ENCODE data around the gene GABARAP.

The GABARAP gene

DNA sequence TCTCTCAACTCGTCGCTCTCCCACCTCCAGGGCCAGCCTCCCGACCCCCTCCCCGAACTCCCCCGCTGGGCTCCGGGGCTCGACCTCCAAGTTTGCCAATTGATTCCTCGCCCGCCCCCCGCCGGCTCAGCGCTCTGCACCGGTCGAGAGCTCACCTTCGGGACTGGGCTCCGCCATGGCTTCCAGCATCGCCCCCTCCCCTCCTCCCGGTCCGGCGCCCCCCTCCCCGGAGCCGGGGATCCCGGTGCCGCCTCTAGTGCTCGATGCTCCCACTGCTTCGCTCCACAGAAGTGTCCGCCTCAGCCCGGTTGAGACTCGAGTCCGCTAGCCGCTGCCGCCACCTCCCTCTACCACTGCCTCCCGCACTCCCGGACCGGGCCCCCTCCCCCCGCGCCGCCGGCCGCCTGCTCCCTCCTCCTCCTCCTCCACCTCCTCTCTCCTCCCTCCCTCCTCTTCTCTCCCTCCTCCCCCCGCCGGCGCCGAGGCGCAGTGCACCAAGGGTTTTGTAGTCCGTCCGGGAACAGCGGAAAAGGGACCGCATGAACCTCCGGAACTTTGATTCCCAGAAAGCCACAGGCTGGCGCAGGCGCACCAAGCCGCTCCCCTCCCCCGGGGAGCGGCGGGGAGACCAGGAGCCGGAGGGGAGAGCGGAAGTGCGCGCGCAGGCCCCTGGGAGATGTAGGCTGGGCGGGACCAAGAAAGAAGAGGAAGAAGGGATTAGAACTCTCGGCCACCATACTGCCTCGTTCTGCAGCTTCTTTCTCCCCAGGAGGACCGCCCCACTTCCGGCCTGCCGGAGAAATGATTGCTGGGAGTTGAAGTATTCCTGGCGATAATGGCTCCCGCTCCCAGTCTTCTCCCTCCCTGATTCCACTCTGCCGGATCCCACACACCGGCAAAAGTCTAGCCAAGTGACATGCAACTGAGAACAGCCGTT lies 2.9 kb downstream of the GABARAP start, which contains the start of gene PHF23:
TSS of gene PHF23 (minus strand) at position 367 of the 937 bp plus-strand sequence. CDS start at position 189, 178 bp downstream.
- peak; percentile 89 for DNase-seq

GRCh38 chr17:7238420-7239090 lies 3.7 kb downstream of the GABARAP start:
- peak; percentile 38 for DNase-seq

DNA sequence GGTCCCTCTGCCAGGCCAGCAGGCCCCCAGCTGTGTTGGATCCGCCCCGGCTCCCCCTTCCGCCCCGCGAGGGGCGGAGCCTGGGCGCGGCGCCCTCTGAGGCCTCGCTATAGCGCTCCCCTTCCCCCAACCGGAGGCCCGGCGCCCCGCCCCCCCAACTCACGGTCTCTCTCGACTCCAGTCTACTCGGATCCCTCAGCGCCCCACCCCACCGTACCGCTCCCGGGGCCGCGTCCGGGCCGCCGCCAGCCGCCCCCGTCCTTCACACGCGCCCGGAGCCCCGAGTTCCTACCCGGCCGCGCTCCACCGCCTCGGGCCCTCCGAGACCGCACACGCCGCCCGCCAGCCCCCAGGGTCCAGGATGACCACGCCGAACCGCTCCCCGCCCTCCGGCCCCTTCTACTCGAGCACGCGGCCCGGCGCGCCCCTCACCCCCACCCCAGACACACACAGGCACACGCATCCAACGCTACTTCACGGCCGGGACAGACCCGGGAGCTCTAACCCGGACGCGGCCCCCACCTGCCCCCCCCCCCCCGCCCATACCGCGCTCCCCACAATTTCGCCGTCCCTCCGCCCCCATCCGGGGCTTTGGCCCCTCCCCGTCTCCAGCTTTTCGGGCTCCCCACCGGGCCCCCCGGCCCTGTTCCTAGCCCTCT lies 4.4 kb downstream of the GABARAP start:
- peak; percentile 60 for DNase-seq

DNA sequence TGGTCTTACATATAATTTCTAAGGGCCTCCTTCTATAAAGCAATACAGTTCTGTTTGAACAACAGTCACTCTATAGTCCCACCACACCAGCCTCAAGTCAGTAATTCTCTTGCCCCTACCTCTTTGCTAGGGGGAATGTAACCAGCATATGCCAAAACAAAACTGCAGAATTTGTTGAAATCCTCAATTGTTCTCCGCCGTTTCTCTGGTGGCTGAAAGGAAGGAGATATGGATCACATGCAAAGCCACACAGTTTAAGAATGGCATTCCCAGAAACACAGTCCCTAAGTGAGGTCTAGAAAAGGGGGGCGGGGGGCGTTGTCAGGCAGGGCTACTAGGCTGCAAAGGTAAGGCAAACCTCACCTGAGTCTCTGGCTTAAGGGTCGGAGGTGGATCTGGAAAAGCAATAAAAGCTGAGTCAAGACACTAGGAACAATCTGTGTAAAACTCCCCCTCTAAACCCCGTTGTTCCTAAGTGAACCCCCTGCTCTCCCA lies 4.9 kb downstream of the GABARAP start:
- no peak for DNase-seq

GRCh38 chr17:7236808-7237207 lies 5.4 kb downstream of the GABARAP start:
- no peak for DNase-seq

DNA sequence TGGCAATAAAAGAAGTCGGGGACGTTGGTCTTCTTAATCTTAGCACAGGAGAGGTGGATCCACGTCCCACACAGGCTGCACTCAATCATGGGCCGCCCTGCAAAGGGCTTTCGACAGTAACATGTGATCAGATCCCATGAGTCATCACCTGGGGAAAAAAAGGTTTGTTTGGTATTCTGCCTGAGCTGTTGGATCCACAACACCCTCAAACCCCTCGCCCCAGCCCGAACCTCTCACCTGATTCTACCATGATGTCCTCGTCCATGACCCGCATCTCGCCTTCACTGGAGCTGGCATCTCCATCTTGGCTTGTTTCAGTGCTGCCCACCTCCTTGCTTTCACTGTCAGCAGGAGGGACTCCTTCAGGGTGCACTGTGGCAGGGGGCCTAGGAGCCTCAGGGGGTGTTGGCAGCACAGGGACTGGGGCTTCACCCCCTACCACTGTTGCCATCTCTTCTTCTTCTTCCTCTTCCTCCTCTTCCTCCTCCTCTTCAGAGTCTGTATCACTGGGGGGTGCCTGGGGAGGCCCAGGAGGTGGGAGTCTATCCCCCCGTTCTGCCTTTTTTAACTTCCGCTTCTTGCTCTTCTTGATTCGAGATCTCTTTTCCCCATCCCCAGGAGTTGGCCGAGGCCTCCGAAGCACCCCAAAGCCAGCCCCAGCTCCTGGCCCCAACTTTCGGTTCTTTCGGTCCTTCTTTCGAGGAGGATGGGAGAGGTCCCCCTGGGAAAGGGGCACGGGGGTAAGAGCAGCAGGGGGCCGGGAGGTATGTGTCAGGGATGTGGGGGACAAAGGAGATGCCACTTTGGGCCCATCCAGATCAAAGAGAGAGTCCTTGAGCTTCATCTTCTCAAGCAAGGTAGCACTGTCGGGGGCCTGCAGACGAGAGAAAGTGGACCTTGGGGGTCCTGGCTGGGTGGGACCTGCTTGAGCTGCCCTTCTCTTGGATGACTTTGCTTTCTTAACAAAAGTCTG lies 6.3 kb downstream of the GABARAP start:
- DNase-seq: no peak

DNA sequence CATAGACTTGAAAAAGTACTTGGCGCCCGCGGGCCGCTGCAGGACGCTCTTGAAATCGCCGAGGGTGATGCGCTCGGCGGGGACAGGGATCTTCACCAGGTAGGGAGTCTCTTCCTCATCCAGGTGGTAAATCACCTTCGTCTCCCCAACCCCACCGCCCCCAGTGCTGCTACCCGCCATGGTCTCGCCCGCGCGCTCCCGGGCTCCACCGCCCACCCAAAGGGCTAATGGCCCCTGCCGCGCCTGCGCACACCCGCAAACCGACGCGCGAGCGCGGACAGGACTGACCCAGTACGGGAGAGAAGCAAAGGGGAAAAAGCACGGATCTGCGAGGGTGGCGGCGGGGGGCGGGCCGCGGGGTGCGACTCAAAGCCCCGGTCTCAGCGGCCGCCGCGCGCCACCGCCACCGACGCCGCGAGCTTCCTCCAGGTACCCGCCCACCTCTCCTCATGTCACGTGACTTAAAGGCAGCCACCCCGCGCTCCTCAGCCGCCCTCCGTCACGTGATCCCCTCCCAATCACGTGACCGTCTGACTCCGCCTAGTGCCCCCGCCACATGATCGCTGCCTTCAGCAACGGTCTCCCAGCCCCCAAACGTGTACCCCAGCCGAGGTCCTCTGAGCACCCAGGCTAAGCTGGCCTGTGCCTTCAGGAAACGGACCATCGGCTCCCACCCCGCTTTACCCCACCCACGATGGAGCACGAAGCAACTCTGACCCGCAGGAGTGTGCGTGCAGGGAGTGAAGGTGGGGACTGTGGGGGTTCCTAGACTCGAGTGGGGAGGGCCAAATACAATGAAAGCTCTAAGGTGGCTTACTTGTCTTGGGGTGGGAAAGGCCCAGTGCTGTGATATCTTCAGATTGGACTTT lies 7.9 kb downstream of the GABARAP start, which contains the start of gene DVL2:
TSS of gene DVL2 (minus strand) at position 435 of the 869 bp plus-strand sequence. CDS start at position 180, 255 bp downstream.
- DNase-seq: peak; percentile 81

- DNase-seq: no peak
Measured at GRCh38 chr17:7233701-7234082, 8.6 kb downstream of the GABARAP start.

GRCh38 chr17:7232114-7232513 lies 10.1 kb downstream of the GABARAP start:
- DNase-seq: no peak

DNA sequence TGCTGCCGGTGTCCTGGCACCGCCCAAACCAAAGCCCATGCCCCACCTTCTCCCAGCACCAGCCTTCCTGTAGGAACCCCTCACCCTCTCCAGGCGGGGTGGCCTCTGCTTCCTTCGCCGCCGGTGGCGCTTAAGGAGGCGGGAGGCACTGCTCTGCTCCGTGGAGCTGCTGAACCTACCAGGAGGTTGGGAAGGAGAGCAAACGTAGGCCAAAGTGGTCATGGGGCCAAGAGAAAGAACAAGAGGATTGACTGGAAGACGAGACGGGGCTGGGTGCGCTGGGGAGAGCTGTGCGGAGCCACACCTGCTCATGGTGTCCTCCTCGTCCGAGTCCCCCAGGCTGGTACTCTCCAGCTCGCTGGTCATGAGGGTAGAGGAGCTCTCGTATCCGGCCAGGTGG lies 12.7 kb downstream of the GABARAP start:
- DNase-seq: no peak

DNA sequence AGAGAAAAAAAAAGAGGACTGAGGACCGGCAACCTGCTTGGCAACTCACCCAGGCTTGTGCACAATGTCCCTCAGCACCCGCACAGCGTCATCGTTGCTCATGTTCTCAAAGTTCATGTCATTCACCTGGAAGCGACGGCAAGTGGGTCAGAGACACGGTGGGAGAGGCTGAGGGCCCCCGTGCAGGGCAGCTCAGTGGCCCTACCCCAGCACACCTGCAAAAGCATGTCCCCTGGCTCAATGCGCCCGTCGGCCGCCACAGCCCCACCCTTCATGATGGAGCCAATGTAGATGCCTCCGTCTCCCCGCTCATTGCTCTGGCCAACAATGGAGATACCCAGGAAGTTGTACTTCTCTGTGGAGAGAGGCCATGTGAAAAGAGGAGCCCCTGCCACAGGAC lies 13.3 kb downstream of the GABARAP start:
- DNase-seq: no peak

GRCh38 chr17:7226721-7227710 lies 15.2 kb downstream of the GABARAP start:
- DNase-seq: no peak

GRCh38 chr17:7225711-7226331 lies 16.4 kb downstream of the GABARAP start:
- DNase-seq: no peak

DNA sequence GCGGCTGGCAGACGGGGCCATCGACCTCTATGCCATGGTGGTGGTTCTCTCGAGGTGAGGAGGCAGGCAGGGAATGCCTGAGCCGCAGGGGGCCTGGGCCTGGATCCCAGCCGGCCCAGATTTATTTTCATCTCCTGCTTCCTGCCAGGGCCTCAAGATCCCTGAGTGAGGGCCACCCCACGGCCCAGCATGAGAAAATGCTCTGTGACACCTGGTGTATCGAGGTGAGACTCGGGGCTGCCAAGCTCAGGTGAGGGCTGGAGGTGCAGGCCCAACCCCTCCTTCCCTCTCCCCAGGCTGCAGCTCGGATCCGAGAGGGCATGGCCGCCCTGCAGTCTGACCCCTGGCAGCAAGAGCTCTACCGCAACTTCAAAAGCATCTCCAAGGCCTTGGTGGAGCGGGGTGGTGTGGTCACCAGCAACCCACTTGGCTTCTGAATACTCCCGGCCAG lies 17.6 kb downstream of the GABARAP start:
- no peak for DNase-seq

DNA sequence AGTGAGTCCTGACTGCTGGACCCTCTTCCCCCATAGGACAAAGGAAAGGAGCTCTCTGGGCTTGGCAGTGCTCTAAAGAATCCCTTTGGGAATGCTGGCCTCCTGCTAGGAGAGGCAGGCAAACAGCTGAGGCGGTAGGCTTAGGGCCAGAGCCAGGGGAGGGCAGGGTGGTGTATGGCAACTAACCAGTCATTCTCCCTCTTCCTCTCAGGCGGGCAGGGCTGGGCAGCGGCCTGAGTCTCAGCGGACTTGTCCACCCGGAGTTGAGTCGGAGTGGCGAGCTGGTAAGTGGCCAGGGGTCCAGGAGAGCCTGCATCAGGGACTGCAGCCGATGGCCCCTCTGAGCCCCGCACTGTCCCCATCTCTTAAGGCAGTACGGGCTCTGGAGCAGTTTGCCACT lies 18.1 kb downstream of the GABARAP start:
- DNase-seq: no peak

- DNase-seq: no peak
Measured at GRCh38 chr17:7223375-7223774, 18.9 kb downstream of the GABARAP start.

DNA sequence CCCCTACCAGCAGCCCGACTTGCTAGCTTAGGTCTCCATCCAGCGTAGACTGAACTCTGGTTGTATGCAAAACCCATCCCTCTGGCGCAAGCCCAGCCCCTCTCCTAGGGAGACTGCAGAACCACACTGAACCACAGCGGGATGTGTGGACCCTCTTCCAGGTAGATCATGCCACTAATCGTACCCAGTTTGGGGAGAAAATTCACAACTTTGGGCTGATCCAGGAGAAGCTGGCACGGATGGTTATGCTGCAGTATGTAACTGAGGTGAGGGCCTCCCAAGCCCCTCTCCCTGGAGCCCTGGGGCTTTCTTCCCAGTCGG lies 19.3 kb downstream of the GABARAP start:
- DNase-seq: no peak

DNA sequence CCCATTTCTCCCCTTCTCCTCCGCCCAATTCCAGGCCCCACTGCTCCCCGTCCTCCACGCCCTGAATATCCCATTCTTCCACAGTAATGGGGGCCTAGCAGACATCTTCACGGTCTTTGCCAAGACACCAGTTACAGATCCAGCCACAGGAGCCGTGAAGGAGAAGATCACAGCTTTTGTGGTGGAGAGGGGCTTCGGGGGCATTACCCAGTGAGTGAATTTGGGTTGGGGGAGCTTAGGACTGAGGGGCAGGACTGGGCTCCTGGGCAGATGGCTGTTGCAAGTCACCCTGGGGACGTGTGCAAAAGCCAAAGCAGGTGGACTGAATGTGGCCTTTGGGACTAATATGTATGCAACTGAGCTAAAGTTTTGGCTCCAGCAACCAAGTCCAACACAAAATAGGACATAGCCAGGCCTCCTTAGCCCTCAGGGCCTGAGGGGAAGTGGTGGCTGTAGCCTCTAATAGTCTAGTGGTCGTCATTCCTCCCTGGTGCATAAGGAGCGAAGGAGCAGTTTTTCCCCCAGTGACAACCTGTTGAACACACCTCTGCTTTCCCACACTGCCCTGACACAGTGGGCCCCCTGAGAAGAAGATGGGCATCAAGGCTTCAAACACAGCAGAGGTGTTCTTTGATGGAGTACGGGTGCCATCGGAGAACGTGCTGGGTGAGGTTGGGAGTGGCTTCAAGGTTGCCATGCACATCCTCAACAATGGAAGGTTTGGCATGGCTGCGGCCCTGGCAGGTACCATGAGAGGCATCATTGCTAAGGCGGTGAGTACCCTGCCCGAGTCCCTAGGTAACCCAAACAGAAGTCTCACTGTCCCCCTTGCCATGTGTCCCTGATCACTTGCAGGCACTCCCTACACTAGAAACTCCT lies 19.9 kb downstream of the GABARAP start:
- no peak for DNase-seq
